Memory B cell (primary cell): ENCODE data around the gene GALNT8.

Experiments used
- ATAC-seq: fragments of 150-1000 bp; cut with Tn5 transposase; 2 replicates; pipeline ENCODE4 v1.10.0; 2021; ENCODE audit warnings: low read depth, mild to moderate bottlenecking, moderate library complexity
- DNase-seq, 2 donors: peaks; one replicate each; pipeline ENCODE4 v3.0.0; 2022; ENCODE audit warnings: low spot score in 2 of 2
- H3K27ac Mint-ChIP-seq: one replicate; pipeline ENCODE4 v1.8.0; 2022; ENCODE audit warnings: mild to moderate bottlenecking, moderate library complexity, mixed read lengths
- H3K27me3 Mint-ChIP-seq: one replicate; pipeline ENCODE4 v1.8.0; 2022; ENCODE audit warnings: mixed read lengths
- H3K36me3 Mint-ChIP-seq: one replicate; pipeline ENCODE4 v1.8.0; 2022; ENCODE audit warnings: mild to moderate bottlenecking, mixed read lengths
- H3K4me1 Mint-ChIP-seq: one replicate; pipeline ENCODE4 v1.8.0; 2022; ENCODE audit warnings: mixed read lengths
- H3K4me3 Mint-ChIP-seq: one replicate; pipeline ENCODE4 v1.8.0; 2022; ENCODE audit warnings: mild to moderate bottlenecking, moderate library complexity, mixed read lengths
- H3K9me3 Mint-ChIP-seq: one replicate; pipeline ENCODE4 v1.8.0; 2022; ENCODE audit warnings: mixed read lengths

Gene GALNT8

DNA sequence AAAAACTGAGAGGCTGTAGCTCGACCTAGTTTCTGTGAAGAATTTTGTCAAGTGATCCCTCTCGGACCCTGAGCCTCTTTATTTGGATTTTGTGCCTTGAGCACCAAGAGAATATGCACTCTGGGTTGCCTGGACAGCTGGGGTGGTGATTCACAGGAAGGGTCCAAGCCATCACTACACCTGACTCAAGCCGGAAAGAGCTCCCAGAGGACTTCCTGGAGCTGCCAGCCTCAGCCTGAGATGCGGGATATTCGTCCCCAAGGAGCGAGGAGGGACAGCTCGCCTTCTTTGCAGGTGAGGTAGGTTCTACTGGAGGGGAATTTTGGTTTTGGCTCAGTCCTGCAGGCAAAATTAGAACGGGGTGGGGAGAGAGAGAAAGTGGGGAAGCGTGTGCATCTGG is 94.3 kb downstream of the GALNT8 start:
- no peaks in the 10 kb centered on the region for H3K9me3 Mint-ChIP-seq
- H3K27ac Mint-ChIP-seq: no peak overlapping the region
- H3K4me3 Mint-ChIP-seq: no peak overlapping the region
- peaks cover 20% of the 10 kb centered on the region for H3K4me1 Mint-ChIP-seq
- peaks cover 4% of the 10 kb centered on the region for H3K36me3 Mint-ChIP-seq
- ATAC-seq (no peak), DNase-seq (no peak)
- peaks cover 10% of the 10 kb centered on the region for H3K27me3 Mint-ChIP-seq

GRCh38 chr12:4816744-4817525 is 96.7 kb downstream of the GALNT8 start:
- H3K36me3 Mint-ChIP-seq: no peaks in the 10 kb centered on the region
- H3K9me3 Mint-ChIP-seq: no peaks in the 10 kb centered on the region
- peaks cover 19% of the 10 kb centered on the region for H3K4me1 Mint-ChIP-seq
- ATAC-seq (no peak), DNase-seq (no peak)
- H3K27ac Mint-ChIP-seq: no peak overlapping the region
- no peak overlapping the region for H3K4me3 Mint-ChIP-seq
- no peaks in the 10 kb centered on the region for H3K27me3 Mint-ChIP-seq

DNA sequence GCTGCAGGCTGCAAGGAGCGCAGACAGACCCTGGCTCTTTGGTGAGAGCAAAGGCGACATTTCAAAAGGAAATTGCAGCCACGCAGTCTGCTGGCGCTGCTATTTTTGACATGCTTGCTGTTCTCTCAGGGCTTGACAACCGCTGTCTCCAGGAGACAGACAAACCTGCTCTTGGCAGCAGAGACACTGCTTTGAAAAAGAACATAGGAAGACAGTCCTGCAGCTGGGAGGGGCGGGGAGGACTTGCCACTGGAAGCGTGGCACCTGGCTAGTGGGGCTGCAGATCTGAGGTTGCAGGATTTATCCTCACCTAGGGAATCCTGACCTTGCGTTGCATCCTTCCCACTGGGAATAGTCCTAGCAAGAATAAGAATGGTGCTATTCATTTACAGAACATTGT is 97.7 kb downstream of the GALNT8 start:
- Mint-ChIP-seq H3K4me1 (peaks cover 21% of the 10 kb centered on the region), H3K9me3 (no peaks in the 10 kb centered on the region), H3K4me3 (no peak overlapping the region), H3K27me3 (no peaks in the 10 kb centered on the region), H3K27ac (no peak overlapping the region), H3K36me3 (no peaks in the 10 kb centered on the region)
- ATAC-seq: no peak
- no peak for DNase-seq

DNA sequence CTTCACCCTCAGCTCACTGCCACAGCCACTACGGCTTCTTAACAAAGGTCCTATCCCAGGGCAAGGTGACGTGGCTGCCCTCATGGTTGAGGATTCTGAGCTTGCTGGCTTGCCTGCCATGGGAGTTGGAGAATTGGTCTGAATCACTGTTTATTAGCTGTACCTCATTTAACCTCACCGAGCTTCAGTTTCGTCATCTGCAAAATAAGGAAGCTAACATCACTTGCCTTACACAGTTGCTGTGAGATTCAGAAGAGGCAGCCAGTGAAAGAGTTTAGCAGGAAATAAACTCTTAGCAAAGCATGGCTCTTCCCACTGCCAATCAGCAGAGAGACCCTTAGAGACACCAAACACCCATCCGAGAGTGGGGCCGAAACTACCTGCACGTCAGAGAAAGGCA is 99.5 kb downstream of the GALNT8 start:
- DNase-seq (no peak), ATAC-seq (peak; percentile 95)
- Mint-ChIP-seq H3K27ac (peak overlapping the region; percentile 89), H3K27me3 (no peaks in the 10 kb centered on the region), H3K4me1 (peaks cover 26% of the 10 kb centered on the region), H3K4me3 (no peak overlapping the region), H3K9me3 (no peaks in the 10 kb centered on the region), H3K36me3 (no peaks in the 10 kb centered on the region)

- H3K9me3 Mint-ChIP-seq: no peaks in the 10 kb centered on the region
- ATAC-seq (no peak), DNase-seq (no peak)
- no peak overlapping the region for H3K4me3 Mint-ChIP-seq
- no peaks in the 10 kb centered on the region for H3K36me3 Mint-ChIP-seq
- H3K27ac Mint-ChIP-seq: peak overlapping the region; percentile 12
- H3K4me1 Mint-ChIP-seq: peaks cover 38% of the 10 kb centered on the region
- no peaks in the 10 kb centered on the region for H3K27me3 Mint-ChIP-seq
Observed at GRCh38 chr12:4820971-4821370, 100.8 kb downstream of the GALNT8 start.
